ENCODE measurements around the gene PEX5. TPM values are rescaled to one million over a fixed set of nuclear protein-coding genes. Genes with fewer than 3 reads are reported as not detected.

The PEX5 gene
- total and polyA plus RNA-seq, 2 of the 8 experiments (the other 6 are each of a cell fraction or from before 2014, with no cell fraction given): 16.8 to 50.5 TPM

DNA sequence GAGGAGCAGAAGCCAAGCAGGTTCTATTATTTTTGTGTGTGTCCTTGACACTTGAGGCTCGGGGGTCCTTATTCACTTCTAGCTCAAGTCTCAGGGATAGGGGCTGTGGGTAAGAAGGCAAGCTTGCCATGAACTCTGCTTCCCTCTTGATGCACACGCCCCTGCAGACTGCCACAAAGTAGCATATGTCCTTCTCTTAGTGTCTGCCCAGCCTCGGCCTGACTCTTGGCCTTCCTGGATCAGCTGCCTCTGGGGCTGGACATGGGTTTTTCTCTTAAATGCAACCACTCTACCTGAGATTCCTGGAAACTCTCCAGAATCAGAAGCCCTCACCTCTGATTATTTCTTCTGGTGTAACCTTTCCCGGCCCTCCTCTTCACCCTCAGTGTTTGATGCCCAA is 28.2 kb upstream of the PEX5 start:
- WGBS, 2 experiments (ENCODE audit: extremely low coverage in 1 of 2, insufficient coverage in 1 of 2, insufficient read length in 1 of 2, insufficient replicate concordance in 2 of 2, low coverage in 1 of 2, low lambda C conversion rate in 2 of 2, missing lambda C conversion rate in 1 of 2): 93% methylated on average over 4 of the region's 4 CpGs; no CpG with 5 or more reads in 1 of the 2 experiments
- CTCF ChIA-PET (ENCODE audit: partially characterized antibody): interaction anchor here (0.7 to 6.1 kb wide), 9 partner anchors 8 to 66 kb away, joined by 3 to 71 read pairs (median 6); no protein-coding TSS in a partner anchor
- no peak overlapping the region for H3K18ac ChIP-seq (ENCODE audit: extremely low read depth, low read length)
- TF ChIP-seq TAF1 (IDR thresholded peaks at IDR 0.05; ENCODE audit: low read depth, low read length) (no peak), TCF12 (IDR thresholded peaks at IDR 0.05; ENCODE audit: low read depth, low read length) (no peak), SP2 (IDR thresholded peaks at IDR 0.05; ENCODE audit: low read length) (no peak), PHF8 (conservative IDR thresholded peaks at IDR 0.05; ENCODE audit: low read depth, low read length) (no peak), RAD21 (IDR thresholded peaks at IDR 0.05 in 1 of 2, conservative IDR thresholded peaks at IDR 0.05 in 1 of 2; ENCODE audit: low read depth in 2 of 2, low read length in 2 of 2) (no peak), TBP (IDR thresholded peaks at IDR 0.05; ENCODE audit: low read depth, low read length) (no peak), JUND (IDR thresholded peaks at IDR 0.05; ENCODE audit: low read length) (no peak), NRF1 (IDR thresholded peaks at IDR 0.05; ENCODE audit: low read depth, low read length) (no peak), ASH2L (IDR thresholded peaks at IDR 0.05; ENCODE audit: low read length) (no peak), CHD1 (IDR thresholded peaks at IDR 0.05; ENCODE audit: low read depth, low read length) (no peak), BCL11A (IDR thresholded peaks at IDR 0.05; ENCODE audit: low read depth in 2 of 2, low read length in 2 of 2) (no peak), NANOG (IDR thresholded peaks at IDR 0.05; ENCODE audit: insufficient read depth, low read depth, low read length, poor library complexity, severe bottlenecking) (no peak), CBX8 (IDR thresholded peaks at IDR 0.05; ENCODE audit: borderline replicate concordance, low read depth, low read length) (no peak), EZH2 (IDR thresholded peaks at IDR 0.05; ENCODE audit: low read depth, low read length, severe bottlenecking) (no peak)

More for the DNA sequence above, 28.2 kb upstream of the PEX5 start:
- Histone ChIP-seq H3K9me3 (ENCODE audit: insufficient read depth in 2 of 2, low read depth in 1 of 2, low read length in 1 of 2) (peaks cover 13 to 19% of the 10 kb centered on the region in 2 experiments), H2BK120ac (replicated peaks; ENCODE audit: low read depth, low read length) (no peak overlapping the region), H3K23me2 (ENCODE audit: low read depth, low read length) (no peaks in the 10 kb centered on the region; the same call in 1 of the 2 replicates), H2BK20ac (ENCODE audit: low read length) (no peak overlapping the region), H3K23ac (ENCODE audit: insufficient read length) (no peak overlapping the region), H3K36me3 (ENCODE audit: control insufficient read depth in 2 of 4, insufficient read depth in 4 of 4, low read length in 3 of 4) (no peaks in the 10 kb centered on the region), H3K14ac (ENCODE audit: insufficient read length) (no peak overlapping the region), H3K79me1 (ENCODE audit: low read depth, low read length) (no peaks in the 10 kb centered on the region; the same call in 1 of the 2 replicates), H3K79me2 (ENCODE audit: control insufficient read depth in 1 of 2, insufficient read depth in 2 of 2, low read length in 2 of 2) (no peaks in the 10 kb centered on the region), H3K4ac (replicated peaks; ENCODE audit: insufficient read length, low read depth, low read length) (no peak overlapping the region), H4K20me1 (replicated peaks in 1 of 2; ENCODE audit: control insufficient read depth in 1 of 2, insufficient read depth in 2 of 2, low read length in 2 of 2) (no peaks in the 10 kb centered on the region), H2AFZ (ENCODE audit: low read length) (no peak overlapping the region), H4K8ac (ENCODE audit: extremely low read depth, insufficient read depth, low read length) (no peak overlapping the region), H4K5ac (ENCODE audit: insufficient read length, low read depth, low read length) (no peak overlapping the region), H3K9ac (replicated peaks in 1 of 4; ENCODE audit: extremely low read depth in 1 of 4, low read depth in 3 of 4, low read length in 3 of 4) (no peak overlapping the region), H3K27me3 (replicated peaks in 1 of 4; ENCODE audit: control insufficient read depth in 3 of 4, extremely low read depth in 1 of 4, insufficient read depth in 3 of 4, low read length in 3 of 4) (no peaks in the 10 kb centered on the region; a peak in 2 of 7 replicates), H3K4me3 (ENCODE audit: extremely low read depth in 1 of 4, insufficient read depth in 2 of 4, low read depth in 3 of 4, low read length in 4 of 4) (no peak overlapping the region), H2BK5ac (ENCODE audit: low read depth, low read length) (no peak overlapping the region), H2BK12ac (ENCODE audit: low read depth, low read length) (no peak overlapping the region), H3K4me1 (replicated peaks in 1 of 4; ENCODE audit: control insufficient read depth in 3 of 4, insufficient read depth in 4 of 4, low read length in 3 of 4) (no peaks in the 10 kb centered on the region), H3K56ac (replicated peaks; ENCODE audit: insufficient read length, low read depth, low read length) (no peak overlapping the region), H3K27ac (ENCODE audit: low read depth, low read length) (no peak overlapping the region), H2BK15ac (ENCODE audit: low read length) (no peak overlapping the region), H3K4me2 (ENCODE audit: insufficient read depth in 1 of 2, low read depth in 2 of 2, low read length in 2 of 2) (no peak overlapping the region), H2AK5ac (ENCODE audit: low read depth, low read length) (no peak overlapping the region), H4K91ac (replicated peaks; ENCODE audit: insufficient read length, low read length) (no peak overlapping the region)
- DNase-seq (ENCODE audit: low read depth in 1 of 2, low spot score in 2 of 2) (no peak), FAIRE-seq (no peak)
- POLR2A ChIA-PET (ENCODE audit: partially characterized antibody): interaction anchor here (2.7 kb wide), 1 partner anchor 28 kb away, joined by 11 read pairs; the partner anchor contains the start of gene PEX5
